NOMO-1 (cell line): ENCODE data around the gene ECI1.

Experiments used
- DNase-seq, 2 experiments: peaks; one replicate each; lab custom pipeline; 2025; ENCODE audit not compliant: unreplicated experiment in 2 of 2; lab: John Stamatoyannopoulos, UW

The ECI1 gene

GRCh38 chr16:2251296-2252111 lies at the start of gene ECI1:
ECI1 (minus strand) TSS chr16:2251587; CDS start chr16:2251566, 21 bp downstream.
- DNase-seq, result peak; percentile 86 to 93

GRCh38 chr16:2299915-2300192 lies 48.5 kb upstream of the ECI1 start:
- no peak for DNase-seq

- DNase-seq, result no peak
Measured at GRCh38 chr16:2299121-2299914, 47.9 kb upstream of the ECI1 start.

GRCh38 chr16:2298621-2299020 lies 47.2 kb upstream of the ECI1 start:
- no peak for DNase-seq

- DNase-seq, result no peak
Measured at GRCh38 chr16:2297506-2297860, 46.1 kb upstream of the ECI1 start.

DNA sequence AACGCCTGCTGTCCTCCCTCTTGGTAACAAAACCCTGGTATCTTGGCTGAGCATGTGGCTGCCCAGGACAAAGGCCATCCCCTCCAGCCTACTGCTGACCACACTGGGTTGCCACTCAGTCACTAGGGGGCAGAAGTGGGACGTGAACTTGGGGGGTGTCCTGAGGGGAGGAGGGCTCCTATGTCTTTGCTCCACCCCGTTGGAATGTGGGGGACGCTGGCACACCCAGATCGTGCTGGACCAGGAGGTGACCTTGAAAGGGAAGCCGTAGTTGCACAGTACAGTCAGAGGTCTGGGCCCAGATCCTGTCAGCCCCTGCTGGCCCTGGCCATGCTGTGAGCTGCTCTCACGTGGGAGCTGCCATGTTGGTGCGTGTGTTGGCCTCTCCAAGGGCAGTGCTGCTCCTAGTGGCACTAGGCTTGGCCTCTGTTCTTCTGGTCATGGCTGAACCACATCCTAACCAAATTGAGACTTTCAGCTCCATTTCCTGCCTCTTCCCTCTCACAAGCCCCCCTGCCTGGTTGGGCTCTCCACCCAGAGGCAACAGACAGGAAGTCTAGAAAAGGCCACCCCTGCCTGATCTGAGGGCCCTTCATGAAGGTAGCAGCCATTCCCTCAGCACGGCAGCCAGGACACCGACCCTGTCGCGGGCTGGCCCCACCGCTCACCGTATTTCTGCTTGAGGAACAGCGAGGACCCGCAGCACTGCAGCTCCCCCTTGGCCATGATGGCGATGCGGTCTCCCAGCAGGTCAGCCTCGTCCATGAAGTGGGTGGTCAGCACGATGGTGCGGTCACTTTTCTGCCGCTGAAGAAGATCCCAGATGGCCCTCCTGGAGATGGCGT lies 45.5 kb upstream of the ECI1 start:
- no peak for DNase-seq

GRCh38 chr16:2295056-2295798 lies 43.8 kb upstream of the ECI1 start:
- DNase-seq, result no peak

GRCh38 chr16:2292221-2292620 lies 40.8 kb upstream of the ECI1 start:
- no peak for DNase-seq

DNA sequence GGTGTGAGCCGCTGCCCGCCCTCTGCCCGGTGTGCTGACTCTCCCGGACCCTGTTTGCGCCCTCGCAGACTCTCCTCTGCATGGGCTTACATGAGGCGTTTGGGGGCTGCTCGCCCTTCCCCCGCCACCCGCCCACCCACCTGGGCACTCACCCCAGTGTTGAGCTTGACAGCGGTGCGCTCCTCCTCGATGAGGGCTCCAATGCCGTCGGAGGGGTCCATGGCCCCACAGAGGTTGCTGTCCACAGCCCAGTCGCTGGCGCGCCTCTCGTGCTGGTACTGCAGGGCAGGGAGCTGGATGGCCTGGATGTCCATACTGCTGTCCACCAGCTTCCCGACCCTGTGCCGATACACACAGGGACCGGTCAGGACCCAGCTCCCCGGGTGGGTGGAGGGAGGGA lies 37.9 kb upstream of the ECI1 start:
- no peak for DNase-seq

DNA sequence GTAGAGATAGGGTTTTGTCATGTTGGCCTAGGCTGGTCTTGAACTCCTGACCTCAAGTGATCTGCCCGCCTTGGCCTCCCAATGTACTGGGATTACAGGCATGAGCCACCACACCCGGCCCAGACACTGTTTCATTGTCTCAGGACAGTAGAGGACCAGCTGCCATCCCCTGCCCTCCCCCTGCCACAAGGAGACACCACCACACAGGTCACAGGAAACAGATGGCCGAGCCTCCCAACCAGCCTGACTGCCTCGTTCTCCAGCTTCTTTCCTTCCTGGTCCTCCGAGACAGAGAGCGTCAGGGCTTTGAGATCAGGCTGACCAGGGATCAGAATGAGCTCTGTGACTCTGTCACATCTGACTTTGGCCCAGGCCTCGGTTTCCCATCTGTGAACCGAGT lies 37.3 kb upstream of the ECI1 start:
- no peak for DNase-seq

DNA sequence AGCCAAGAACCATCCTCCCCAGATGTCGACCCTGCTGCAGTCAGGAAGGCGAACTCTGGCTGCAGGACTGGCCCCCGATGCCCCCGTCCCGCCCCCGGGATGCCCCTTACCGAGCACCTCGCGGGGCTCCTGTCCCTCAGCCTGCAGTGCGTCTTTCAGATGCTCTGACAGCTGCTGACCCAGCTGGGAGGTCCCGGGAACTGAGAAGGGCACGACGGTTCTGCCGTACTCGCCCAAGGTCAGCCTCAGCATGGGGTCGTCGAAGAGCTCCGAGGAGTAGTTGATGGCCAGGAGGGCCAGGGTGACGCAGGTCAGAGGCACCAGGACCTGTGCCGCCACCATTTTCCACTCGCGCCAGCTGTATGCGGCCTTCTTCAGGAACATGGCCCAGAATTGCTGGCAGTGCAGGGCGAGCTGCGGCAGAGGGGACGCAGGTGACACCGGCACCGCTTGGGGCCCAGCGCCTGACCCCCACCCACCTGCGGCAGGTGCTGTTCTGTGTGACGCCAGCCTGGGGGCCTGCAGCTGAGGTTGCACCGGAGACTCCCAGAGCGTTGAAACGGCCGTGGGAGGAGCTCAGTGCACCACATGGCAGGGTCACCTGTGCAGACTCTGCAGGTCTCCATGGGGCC lies 36.6 kb upstream of the ECI1 start:
- no peak for DNase-seq

GRCh38 chr16:2286550-2286949 lies 35.2 kb upstream of the ECI1 start:
- DNase-seq, result no peak

GRCh38 chr16:2285731-2286191 lies 34.4 kb upstream of the ECI1 start:
- DNase-seq, result no peak

- no peak for DNase-seq
Measured at GRCh38 chr16:2284797-2285576, 33.6 kb upstream of the ECI1 start.

- DNase-seq, result no peak
Measured at GRCh38 chr16:2284001-2284770, 32.8 kb upstream of the ECI1 start.

DNA sequence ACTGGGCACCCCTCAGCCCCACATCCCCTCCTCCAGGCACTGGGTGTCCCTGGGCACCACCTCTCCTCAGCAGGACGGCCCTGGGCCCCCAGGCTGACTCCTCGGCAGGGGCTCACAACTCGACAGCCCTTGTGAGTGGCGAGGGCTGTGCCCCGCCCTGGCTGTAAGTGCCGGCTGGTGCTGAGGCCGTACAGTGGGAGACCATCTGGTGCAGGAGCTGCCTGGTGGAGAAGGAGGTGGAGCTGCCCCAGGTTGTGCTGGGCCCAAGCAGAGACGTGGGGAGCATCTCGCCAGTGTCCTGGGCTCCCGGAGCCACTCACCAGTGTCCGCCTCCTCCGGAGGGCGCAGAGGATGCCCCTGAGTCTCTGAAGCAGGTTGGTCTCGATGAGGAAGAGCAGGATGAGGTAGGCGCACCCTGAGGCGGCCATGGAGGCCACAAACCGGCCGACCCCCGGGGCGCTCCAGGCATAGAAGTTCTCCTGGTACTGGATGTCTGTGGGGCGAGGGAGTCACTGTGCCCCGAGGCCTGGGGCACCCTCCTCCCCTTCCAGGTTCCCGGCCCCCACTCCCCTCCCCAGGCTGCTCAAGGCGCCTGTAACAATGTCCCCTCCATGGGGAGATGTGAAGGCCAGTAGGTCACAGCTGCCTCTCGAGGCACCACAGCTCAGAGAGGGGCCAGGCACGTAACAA lies 31.6 kb upstream of the ECI1 start:
- DNase-seq, result no peak

DNA sequence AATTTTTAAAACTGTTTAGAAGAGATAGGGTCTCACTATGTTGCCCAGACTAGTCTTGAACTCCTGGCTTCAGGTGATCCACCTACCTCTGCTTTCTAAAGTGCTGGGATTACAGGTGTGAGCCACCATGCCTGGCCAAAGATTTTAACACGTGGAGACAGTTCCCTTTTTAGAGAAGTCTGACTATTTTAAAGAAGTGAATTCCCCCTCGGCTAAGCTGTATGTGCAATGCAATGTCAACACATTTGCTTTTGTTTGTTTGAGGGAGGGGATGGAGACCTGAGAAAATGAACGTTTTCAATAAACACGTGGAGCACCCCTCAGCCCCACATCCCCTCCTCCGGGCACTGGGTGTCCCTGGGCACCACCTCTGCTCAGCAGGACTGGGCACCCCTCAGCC lies 30.9 kb upstream of the ECI1 start:
- peak in 1 of 2 experiments; percentile 7 for DNase-seq

GRCh38 chr16:2280981-2281542 lies 29.7 kb upstream of the ECI1 start:
- no peak for DNase-seq
